ENCODE data around the gene SLC13A3. TPM values are rescaled to one million over a fixed set of nuclear protein-coding genes. Genes with fewer than 3 reads are reported as not detected.

SLC13A3 gene
- total RNA-seq, 1 donor from 2014 or later, result 4.2 TPM

- DNase-seq (ENCODE audit: low read depth), result no peak
Measured at GRCh38 chr20:46605978-46606816, 45.1 kb downstream of the SLC13A3 start.

- no peak for DNase-seq (ENCODE audit: low read depth)
Measured at GRCh38 chr20:46605181-46605580, 46.1 kb downstream of the SLC13A3 start.

- no peak for DNase-seq (ENCODE audit: low read depth)
Measured at GRCh38 chr20:46604551-46605133, 46.6 kb downstream of the SLC13A3 start.

- DNase-seq (ENCODE audit: low read depth), result no peak
Measured at GRCh38 chr20:46602429-46602828, 48.8 kb downstream of the SLC13A3 start.

GRCh38 chr20:46601603-46602122 lies 49.6 kb downstream of the SLC13A3 start:
- DNase-seq (ENCODE audit: low read depth), result no peak

- DNase-seq (ENCODE audit: low read depth), result no peak
Measured at GRCh38 chr20:46600286-46600752, 50.9 kb downstream of the SLC13A3 start.

- peak; percentile 32 for DNase-seq (ENCODE audit: low read depth)
Measured at GRCh38 chr20:46599227-46599987, 51.9 kb downstream of the SLC13A3 start.

GRCh38 chr20:46595933-46596332 lies 55.3 kb downstream of the SLC13A3 start:
- DNase-seq (ENCODE audit: low read depth), result no peak

- no peak for DNase-seq (ENCODE audit: low read depth)
Measured at GRCh38 chr20:46594725-46595124, 56.5 kb downstream of the SLC13A3 start.

- no peak for DNase-seq (ENCODE audit: low read depth)
Measured at GRCh38 chr20:46592580-46593362, 58.5 kb downstream of the SLC13A3 start.

- DNase-seq (ENCODE audit: low read depth), result no peak
Measured at GRCh38 chr20:46590443-46590842, 60.8 kb downstream of the SLC13A3 start.

- DNase-seq (ENCODE audit: low read depth), result no peak
Measured at GRCh38 chr20:46588532-46589511, 62.4 kb downstream of the SLC13A3 start.

GRCh38 chr20:46587986-46588385 lies 63.3 kb downstream of the SLC13A3 start:
- DNase-seq (ENCODE audit: low read depth), result no peak

GRCh38 chr20:46586724-46587123 lies 64.5 kb downstream of the SLC13A3 start:
- DNase-seq (ENCODE audit: low read depth), result no peak

- no peak for DNase-seq (ENCODE audit: low read depth)
Measured at GRCh38 chr20:46584508-46584907, 66.8 kb downstream of the SLC13A3 start.

GRCh38 chr20:46583411-46584214 lies 67.6 kb downstream of the SLC13A3 start:
- DNase-seq (ENCODE audit: low read depth), result no peak

GRCh38 chr20:46582648-46583047 lies 68.6 kb downstream of the SLC13A3 start:
- DNase-seq (ENCODE audit: low read depth), result no peak

GRCh38 chr20:46581391-46581790 lies 69.9 kb downstream of the SLC13A3 start:
- no peak for DNase-seq (ENCODE audit: low read depth)

- no peak for DNase-seq (ENCODE audit: low read depth)
Measured at GRCh38 chr20:46580613-46581205, 70.5 kb downstream of the SLC13A3 start.

Data from renal cortical epithelial cell (primary cell).